Measurements from ENCODE around the gene NELL2.

DNA sequence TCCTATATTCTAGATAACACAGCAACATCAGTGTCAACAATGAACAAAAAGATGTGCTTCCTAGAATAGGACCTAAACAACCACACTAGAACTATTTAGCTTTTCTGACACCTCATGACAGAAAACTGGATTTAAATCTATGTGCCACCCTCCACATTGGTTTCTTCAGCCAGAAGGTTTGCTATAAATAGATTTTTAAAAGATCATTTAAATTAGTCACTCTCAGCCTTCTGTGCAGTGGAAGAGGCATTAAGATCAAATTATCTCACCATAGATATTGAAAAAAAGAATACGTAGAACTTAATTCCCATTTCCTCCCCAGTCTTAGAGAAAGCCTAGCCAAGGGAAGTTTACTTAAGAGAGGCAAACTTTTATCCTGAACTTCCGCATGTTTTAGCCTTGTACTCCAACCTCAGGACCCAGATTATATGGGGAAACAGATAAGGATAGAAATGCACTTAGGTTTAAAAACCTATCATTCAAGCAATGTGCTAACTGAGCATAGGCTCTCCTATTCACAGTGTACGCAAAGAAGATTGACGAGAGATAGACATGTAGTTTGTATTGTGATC, 59.6 kb downstream of the NELL2 start:
- TF ChIP-seq, protein P1, sequence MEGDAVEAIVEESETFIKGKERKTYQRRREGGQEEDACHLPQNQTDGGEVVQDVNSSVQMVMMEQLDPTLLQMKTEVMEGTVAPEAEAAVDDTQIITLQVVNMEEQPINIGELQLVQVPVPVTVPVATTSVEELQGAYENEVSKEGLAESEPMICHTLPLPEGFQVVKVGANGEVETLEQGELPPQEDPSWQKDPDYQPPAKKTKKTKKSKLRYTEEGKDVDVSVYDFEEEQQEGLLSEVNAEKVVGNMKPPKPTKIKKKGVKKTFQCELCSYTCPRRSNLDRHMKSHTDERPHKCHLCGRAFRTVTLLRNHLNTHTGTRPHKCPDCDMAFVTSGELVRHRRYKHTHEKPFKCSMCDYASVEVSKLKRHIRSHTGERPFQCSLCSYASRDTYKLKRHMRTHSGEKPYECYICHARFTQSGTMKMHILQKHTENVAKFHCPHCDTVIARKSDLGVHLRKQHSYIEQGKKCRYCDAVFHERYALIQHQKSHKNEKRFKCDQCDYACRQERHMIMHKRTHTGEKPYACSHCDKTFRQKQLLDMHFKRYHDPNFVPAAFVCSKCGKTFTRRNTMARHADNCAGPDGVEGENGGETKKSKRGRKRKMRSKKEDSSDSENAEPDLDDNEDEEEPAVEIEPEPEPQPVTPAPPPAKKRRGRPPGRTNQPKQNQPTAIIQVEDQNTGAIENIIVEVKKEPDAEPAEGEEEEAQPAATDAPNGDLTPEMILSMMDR (conservative IDR thresholded peaks at IDR 0.05; ENCODE audit: low read depth, low read length), result no peak
- no peak for TF ChIP-seq EZH2 (IDR thresholded peaks at IDR 0.05; ENCODE audit: borderline replicate concordance, low read depth, low read length, poor library complexity, severe bottlenecking)

Measured in A673 (cell line).